Sigmoid colon (tissue), 7 donors: ENCODE measurements around the gene MESP2. TPM values are rescaled to one million over a fixed set of nuclear protein-coding genes. Genes with fewer than 3 reads are reported as not detected.

Experiments
- DNase-seq: peaks from one replicate; pipeline ENCODE4 v3.0.0-alpha.2; 2019
- H3K27ac ChIP-seq, 4 donors: fragments of 200-600 bp; sonication (generic); one replicate each; pipeline ENCODE4 v1.5.1; 2016 to 2019; ENCODE audit warnings: mild to moderate bottlenecking in 1 of 4
- H3K27me3 ChIP-seq, 3 donors: fragments of 200-600 bp; sonication (generic); one replicate each; pipeline ENCODE4 v1.5.1; 2019; ENCODE audit warnings: mild to moderate bottlenecking in 1 of 3
- H3K36me3 ChIP-seq, 4 donors: fragments of 200-600 bp; sonication (generic); one replicate each; pipeline ENCODE4 v1.5.1; 2016 to 2019
- H3K4me1 ChIP-seq, 4 donors: fragments of 200-600 bp; sonication (generic); one replicate each; pipeline ENCODE4 v1.5.1; 2017 to 2019
- H3K4me3 ChIP-seq, 4 donors: fragments of 200-600 bp; sonication (generic); one replicate each; pipeline ENCODE4 v1.5.1; 2017 to 2019; ENCODE audit warnings: mild to moderate bottlenecking in 2 of 4, moderate library complexity in 1 of 4
- H3K9me3 ChIP-seq, 4 donors: fragments of 200-600 bp in 3 of 4; sonication (generic) in 3 of 4; one replicate each; pipeline versions ENCODE4 v1.5.1 to v1.6.1; 2013 to 2019
- CTCF ChIP-seq, 4 experiments: fragments of 450-650 bp in 3 of 4; fragments of 200-600 bp in 1 of 4; IDR thresholded peaks; one replicate each; pipeline ENCODE4 v1.5.1; 2016 to 2019; ENCODE audit warnings: antibody characterized with exemption in 4 of 4, mild to moderate bottlenecking in 3 of 4, moderate library complexity in 2 of 4
- EP300 ChIP-seq, 4 donors: sonication (generic); formaldehyde crosslinking; IDR thresholded peaks; one replicate each; pipeline ENCODE4 v1.6.1; 2017; ENCODE audit warnings: antibody characterized with exemption in 4 of 4
- POLR2A ChIP-seq, 2 donors: fragments of 450-650 bp; IDR thresholded peaks; one replicate each; pipeline ENCODE4 v1.6.1; 2016; ENCODE audit warnings: antibody characterized with exemption in 2 of 2, mild to moderate bottlenecking in 2 of 2, moderate library complexity in 2 of 2
- POLR2AphosphoS5 ChIP-seq, 4 donors: sonication (generic); formaldehyde crosslinking; IDR thresholded peaks; one replicate each; pipeline ENCODE4 v1.6.1; 2017; ENCODE audit warnings: antibody characterized with exemption in 4 of 4
- WGBS, 2 donors: extraction: QIAGEN DNeasy Blood & Tissue Kit; methylation state at CpG; one replicate each; pipeline ENCODE4 v1.1.7; 2013; 5-methylcytosine and 5-hydroxymethylcytosine counted together
- intact Hi-C: fragments of 100-400 bp; cut with DNase I; formaldehyde crosslinking; loops from one replicate; pipeline ENCODE4 v1.15.1; 2023
- polyA plus RNA-seq, 3 donors: library from polyadenylated mRNA; stranded (reverse); fragments of 200-250 nt; gene quantifications; one replicate each; pipeline ENCODE4 v1.2.3, GENCODE V29; 2013
- total RNA-seq, 4 donors: library from RNA; depleted of rRNA; stranded (reverse); fragments of >200 nt; gene quantifications; one replicate each; pipeline ENCODE4 v1.1.0, GENCODE V29; 2016
- donor health status: healthy with polysubstance abuse.
- donor health status: Bipolar disorder and iron deficiency.
- donor health status: healthy.

The MESP2 gene
- total and polyA plus RNA-seq, 7 donors: 1.3 to 1.8 TPM; not detected in 5

GRCh38 chr15:89768071-89768500 is 8.0 kb upstream of the MESP2 start:
- Histone ChIP-seq H3K4me3 (no peak overlapping the region), H3K4me1 (peaks cover 0 to 5% (median 0%) of the 10 kb centered on the region in 4 donors), H3K27me3 (no peaks in the 10 kb centered on the region), H3K9me3 (no peaks in the 10 kb centered on the region), H3K27ac (peak overlapping the region in 1 of 4 donors; percentile 42), H3K36me3 (no peaks in the 10 kb centered on the region)
- intact Hi-C loops: loop anchor here (10.0 kb wide), 1 partner anchor 67 kb away; no protein-coding TSS in a partner anchor
- WGBS, 2 donors: 48 to 65% methylated on average over 7 of the region's 7 CpGs
- DNase-seq: no peak
- TF ChIP-seq POLR2A (IDR thresholded peaks at IDR 0.05) (no peak), POLR2AphosphoS5 (IDR thresholded peaks at IDR 0.05) (no peak), CTCF (IDR thresholded peaks at IDR 0.05) (no peak), EP300 (IDR thresholded peaks at IDR 0.05) (no peak)

GRCh38 chr15:89769366-89769765 is 6.8 kb upstream of the MESP2 start:
- H3K4me1 ChIP-seq: peaks cover 0 to 5% (median 0%) of the 10 kb centered on the region in 4 donors
- H3K9me3 ChIP-seq: no peaks in the 10 kb centered on the region
- DNase-seq: no peak
- TF ChIP-seq EP300 (IDR thresholded peaks at IDR 0.05) (no peak), POLR2AphosphoS5 (IDR thresholded peaks at IDR 0.05) (no peak), CTCF (IDR thresholded peaks at IDR 0.05) (no peak), POLR2A (IDR thresholded peaks at IDR 0.05) (no peak)
- 86% methylated on average over 3 of the region's 3 CpGs for WGBS, 2 donors
- intact Hi-C loops: loop anchor here (10.0 kb wide), 1 partner anchor 65 kb away; no protein-coding TSS in a partner anchor
- no peak overlapping the region for H3K4me3 ChIP-seq
- H3K36me3 ChIP-seq: no peaks in the 10 kb centered on the region
- no peaks in the 10 kb centered on the region for H3K27me3 ChIP-seq
- no peak overlapping the region for H3K27ac ChIP-seq

GRCh38 chr15:89770041-89770440 is 6.1 kb upstream of the MESP2 start:
- TF ChIP-seq CTCF (IDR thresholded peaks at IDR 0.05) (no peak), POLR2A (IDR thresholded peaks at IDR 0.05) (no peak), POLR2AphosphoS5 (IDR thresholded peaks at IDR 0.05) (no peak), EP300 (IDR thresholded peaks at IDR 0.05) (no peak)
- Histone ChIP-seq H3K27ac (no peak overlapping the region), H3K27me3 (no peaks in the 10 kb centered on the region), H3K4me3 (no peak overlapping the region), H3K4me1 (peaks cover 0 to 5% (median 0%) of the 10 kb centered on the region in 4 donors), H3K9me3 (no peaks in the 10 kb centered on the region), H3K36me3 (no peaks in the 10 kb centered on the region)
- DNase-seq: no peak
- intact Hi-C loops: no loop called here
- WGBS, 2 donors: 84 to 86% methylated on average over 3 of the region's 3 CpGs

GRCh38 chr15:89772932-89773583 is 3.1 kb upstream of the MESP2 start:
- TF ChIP-seq EP300 (IDR thresholded peaks at IDR 0.05) (no peak), POLR2AphosphoS5 (IDR thresholded peaks at IDR 0.05) (no peak), POLR2A (IDR thresholded peaks at IDR 0.05) (no peak), CTCF (IDR thresholded peaks at IDR 0.05) (no peak)
- 57 to 65% methylated on average over 3 of the region's 3 CpGs for WGBS, 2 donors
- no peak for DNase-seq
- Histone ChIP-seq H3K9me3 (no peaks in the 10 kb centered on the region), H3K4me3 (no peak overlapping the region), H3K27me3 (no peaks in the 10 kb centered on the region), H3K4me1 (peaks cover 0 to 14% (median 14%) of the 10 kb centered on the region in 4 donors), H3K36me3 (no peaks in the 10 kb centered on the region), H3K27ac (no peak overlapping the region)
- intact Hi-C loops: no loop called here
